MCF 10A (cell line): ENCODE measurements around the gene JUND. TPM values are rescaled to one million over a fixed set of nuclear protein-coding genes. Genes with fewer than 3 reads are reported as not detected.
A peak's percentile ranks its signal among the peaks of the same experiment; 100 is the strongest.

ENCODE experiments used
- BruUV-seq: library from RNA; stranded (reverse); fragments of 400-500 nt; replicated peaks from 2 replicates; lab custom pipeline; 2021; lab: Mats Ljungman, UMichigan
- CTCF ChIA-PET: fragments of 300-600 bp; sonication (Branson Sonifier 250); formaldehyde crosslinking; extraction: SDS; loops from one replicate; lab custom pipeline; 2021; ENCODE audit warnings: antibody characterized with exemption, inconsistent platforms; lab: Yijun Ruan, JAX
- POLR2A ChIA-PET: fragments of 300-600, 350-650 bp; sonication (Branson Sonifier 250); formaldehyde crosslinking; extraction: SDS; loops from one replicate; lab custom pipeline; 2020; ENCODE audit warnings: antibody characterized with exemption, inconsistent platforms; lab: Yijun Ruan, JAX
- DNase-seq: peaks from one replicate; pipeline ENCODE4 v3.0.0-alpha.2; 2018; ENCODE audit not compliant: unreplicated experiment
- H3K27ac Mint-ChIP-seq: one replicate; pipeline ENCODE4 v1.8.0; 2022; ENCODE audit warnings: mild to moderate bottlenecking, low read depth, mixed read lengths; ENCODE audit not compliant: unreplicated experiment
- H3K27me3 Mint-ChIP-seq: one replicate; pipeline ENCODE4 v1.8.0; 2022; ENCODE audit warnings: mixed read lengths; ENCODE audit not compliant: insufficient read depth, unreplicated experiment
- H3K36me3 Mint-ChIP-seq: one replicate; pipeline ENCODE4 v1.8.0; 2022; ENCODE audit warnings: mild to moderate bottlenecking, moderate library complexity, mixed read lengths; ENCODE audit not compliant: insufficient read depth, unreplicated experiment
- H3K4me1 Mint-ChIP-seq: one replicate; pipeline ENCODE4 v1.8.0; 2022; ENCODE audit warnings: mixed read lengths; ENCODE audit not compliant: insufficient read depth, unreplicated experiment
- H3K4me3 Mint-ChIP-seq: one replicate; pipeline ENCODE4 v1.8.0; 2022; ENCODE audit warnings: mild to moderate bottlenecking, moderate library complexity, mixed read lengths; ENCODE audit not compliant: unreplicated experiment
- H3K9me3 Mint-ChIP-seq: one replicate; pipeline ENCODE4 v1.8.0; 2022; ENCODE audit warnings: mixed read lengths; ENCODE audit not compliant: unreplicated experiment
- intact Hi-C: fragments of 100-400 bp; cut with micrococcal nuclease; formaldehyde crosslinking; loops from 2 replicates; pipeline ENCODE4 v1.14.1; 2022
- total RNA-seq: library from RNA; stranded (reverse); gene quantifications from 2 replicates; pipeline ENCODE4 v1.2.3, GENCODE V29; 2022
- TF ChIP-seq, protein P1 (sequence below): fragments of 200-600 bp; IDR thresholded peaks from one replicate; pipeline ENCODE4 v1.8.0; 2022; ENCODE audit warnings: antibody characterized with exemption, mild to moderate bottlenecking; ENCODE audit not compliant: unreplicated experiment

The JUND gene
- total RNA-seq, 1 experiment from 2014 or later = 120 TPM

- no peak for DNase-seq
- no peak overlapping the region for H3K4me3 Mint-ChIP-seq
- TF ChIP-seq, protein P1, sequence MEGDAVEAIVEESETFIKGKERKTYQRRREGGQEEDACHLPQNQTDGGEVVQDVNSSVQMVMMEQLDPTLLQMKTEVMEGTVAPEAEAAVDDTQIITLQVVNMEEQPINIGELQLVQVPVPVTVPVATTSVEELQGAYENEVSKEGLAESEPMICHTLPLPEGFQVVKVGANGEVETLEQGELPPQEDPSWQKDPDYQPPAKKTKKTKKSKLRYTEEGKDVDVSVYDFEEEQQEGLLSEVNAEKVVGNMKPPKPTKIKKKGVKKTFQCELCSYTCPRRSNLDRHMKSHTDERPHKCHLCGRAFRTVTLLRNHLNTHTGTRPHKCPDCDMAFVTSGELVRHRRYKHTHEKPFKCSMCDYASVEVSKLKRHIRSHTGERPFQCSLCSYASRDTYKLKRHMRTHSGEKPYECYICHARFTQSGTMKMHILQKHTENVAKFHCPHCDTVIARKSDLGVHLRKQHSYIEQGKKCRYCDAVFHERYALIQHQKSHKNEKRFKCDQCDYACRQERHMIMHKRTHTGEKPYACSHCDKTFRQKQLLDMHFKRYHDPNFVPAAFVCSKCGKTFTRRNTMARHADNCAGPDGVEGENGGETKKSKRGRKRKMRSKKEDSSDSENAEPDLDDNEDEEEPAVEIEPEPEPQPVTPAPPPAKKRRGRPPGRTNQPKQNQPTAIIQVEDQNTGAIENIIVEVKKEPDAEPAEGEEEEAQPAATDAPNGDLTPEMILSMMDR = no peak
- no peaks in the 10 kb centered on the region for H3K27me3 Mint-ChIP-seq
- POLR2A ChIA-PET = interaction anchor here (0.7 kb wide), 1 partner anchor 135 kb away, joined by 3 read pairs; the partner anchor contains the start of gene PIK3R2
- no peaks in the 10 kb centered on the region for H3K36me3 Mint-ChIP-seq
- H3K27ac Mint-ChIP-seq = no peak overlapping the region
- intact Hi-C loops = no loop called here
- no peaks in the 10 kb centered on the region for H3K9me3 Mint-ChIP-seq
- CTCF ChIA-PET = interaction anchor here (1.2 to 1.4 kb wide), 2 partner anchors 41 to 96 kb away, joined by 3 read pairs; no protein-coding TSS in a partner anchor
- BruUV-seq = no TSS peak
- peaks cover 15% of the 10 kb centered on the region for H3K4me1 Mint-ChIP-seq
Observed at GRCh38 chr19:18287836-18288772, 6.7 kb upstream of the JUND start.

- no TSS peak for BruUV-seq
- no peaks in the 10 kb centered on the region for H3K27me3 Mint-ChIP-seq
- H3K9me3 Mint-ChIP-seq = no peaks in the 10 kb centered on the region
- ChIA-PET POLR2A (interaction anchor here (1.0 to 3.0 kb wide), 2 partner anchors 35 to 82 kb away, joined by 3 to 16 read pairs; partner anchors contain the start of gene LSM4), CTCF (interaction anchor here (0.6 to 1.4 kb wide), 2 partner anchors 11 to 95 kb away, joined by 3 read pairs; no protein-coding TSS in a partner anchor)
- intact Hi-C loops = no loop called here
- H3K4me1 Mint-ChIP-seq = peaks cover 17% of the 10 kb centered on the region
- TF ChIP-seq, protein P1 = no peak
- H3K36me3 Mint-ChIP-seq = peaks cover 4% of the 10 kb centered on the region
- H3K4me3 Mint-ChIP-seq = no peak overlapping the region
- DNase-seq = no peak
- peak overlapping the region; percentile 59 for H3K27ac Mint-ChIP-seq
Observed at GRCh38 chr19:18286973-18287635, 5.7 kb upstream of the JUND start.

DNA sequence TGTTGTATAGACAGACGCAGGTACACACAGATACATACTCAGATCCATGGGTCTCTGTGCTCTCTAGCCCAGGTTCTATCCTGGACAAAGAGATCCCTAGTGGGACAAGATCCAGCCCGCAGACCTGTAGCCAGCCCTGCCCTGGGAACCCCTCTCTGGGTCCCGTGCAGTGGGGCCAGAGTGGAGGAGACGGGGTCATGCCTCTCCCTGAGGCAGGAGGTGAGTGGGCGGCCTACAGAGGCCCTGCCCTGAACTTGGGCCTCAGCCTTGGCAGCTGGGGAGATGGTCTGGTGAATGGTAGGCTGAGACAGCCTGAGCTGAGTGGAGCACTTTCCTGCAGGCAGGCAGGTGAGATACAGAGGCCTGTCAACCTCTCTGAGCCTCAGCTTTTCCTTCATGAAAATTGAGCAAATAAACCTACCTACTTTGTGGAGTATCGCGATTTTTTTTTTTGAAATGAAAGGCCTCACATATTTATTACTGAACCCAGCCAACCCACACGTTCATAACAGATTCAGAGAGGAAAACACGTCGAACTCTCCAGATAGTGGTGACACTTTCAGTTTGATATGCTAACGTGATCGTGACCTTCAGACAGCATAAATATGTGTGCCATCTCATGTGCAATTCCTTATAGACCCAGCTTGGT is 3.4 kb upstream of the JUND start:
- DNase-seq = no peak
- Mint-ChIP-seq H3K27ac (no peak overlapping the region), H3K4me1 (peaks cover 12% of the 10 kb centered on the region), H3K36me3 (peaks cover 27% of the 10 kb centered on the region), H3K27me3 (no peaks in the 10 kb centered on the region), H3K4me3 (no peak overlapping the region), H3K9me3 (no peaks in the 10 kb centered on the region)
- no TSS peak for BruUV-seq
- intact Hi-C loops = no loop called here
- CTCF ChIA-PET = no interaction called here
- TF ChIP-seq, protein P1 = no peak
- POLR2A ChIA-PET = interaction anchor here (0.6 to 3.0 kb wide), 4 partner anchors 15 to 611 kb away, joined by 3 to 16 read pairs (median 3); partner anchors contain the start of gene LSM4
